22Rv1 (cell line): Measurements from ENCODE around the gene LRRTM4.

Source experiments
- H3K27ac ChIP-seq: fragments of 450-650 bp; 2 replicates; pipeline ENCODE4 v1.5.1; 2017
- CTCF ChIP-seq: fragments of 450-650 bp; IDR thresholded peaks from 2 replicates; pipeline ENCODE4 v1.5.1; 2017; ENCODE audit warnings: mild to moderate bottlenecking
- ZFX ChIP-seq: fragments of 450-650 bp; IDR thresholded peaks from 2 replicates; pipeline ENCODE4 v1.6.1; 2017; ENCODE audit warnings: antibody characterized with exemption, borderline replicate concordance

LRRTM4 gene

DNA sequence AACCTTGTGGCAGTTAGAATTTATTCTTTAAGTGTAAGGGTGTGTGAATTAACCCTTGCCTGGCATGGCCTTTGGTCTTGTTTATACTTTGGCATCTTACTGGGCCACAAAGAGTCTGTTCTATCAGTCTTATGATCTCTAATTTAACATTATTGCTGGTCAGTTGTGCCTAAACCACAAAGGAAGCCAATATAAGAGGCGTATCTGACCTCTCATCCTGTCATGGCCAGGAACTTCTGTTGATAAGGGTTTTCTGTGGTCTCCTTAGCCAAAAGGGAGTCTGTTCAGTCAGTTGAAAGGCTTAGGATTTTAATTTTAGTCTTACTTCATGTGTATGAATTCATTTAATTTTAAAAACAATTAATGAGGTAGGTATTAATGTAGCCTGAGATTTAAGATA is 127.2 kb downstream of the LRRTM4 start:
- TF ChIP-seq ZFX = no peak
- no peak for TF ChIP-seq CTCF
- H3K27ac ChIP-seq = no peak overlapping the region

GRCh38 chr2:77391119-77391518 is 131.1 kb downstream of the LRRTM4 start:
- TF ChIP-seq ZFX (no peak), CTCF (no peak)
- H3K27ac ChIP-seq = no peak overlapping the region

- H3K27ac ChIP-seq = no peak overlapping the region
- TF ChIP-seq CTCF (no peak), ZFX (no peak)
Observed at GRCh38 chr2:77387324-77387723, 134.9 kb downstream of the LRRTM4 start.

- TF ChIP-seq CTCF = no peak
- TF ChIP-seq ZFX = no peak
- H3K27ac ChIP-seq = no peak overlapping the region
Observed at GRCh38 chr2:77372636-77373035, 149.5 kb downstream of the LRRTM4 start.

DNA sequence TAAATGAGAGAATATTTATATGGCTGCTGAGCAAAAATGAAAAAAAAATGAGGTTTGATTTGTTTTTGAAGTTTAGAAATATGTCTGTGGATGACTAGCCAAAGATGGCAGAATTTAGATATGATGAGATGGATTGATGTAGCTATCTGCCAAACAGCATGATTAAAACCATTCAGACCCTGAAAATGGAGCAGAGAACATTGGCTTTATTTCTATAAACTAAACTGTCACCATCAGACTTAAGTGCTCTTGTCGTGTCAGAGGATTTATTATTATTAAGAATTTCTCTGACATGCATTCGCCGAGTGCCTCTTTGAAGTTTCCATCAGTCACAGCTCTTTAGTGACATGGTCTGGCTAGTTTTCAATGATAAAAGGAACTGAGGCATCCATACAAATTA is 151.7 kb downstream of the LRRTM4 start:
- no peak overlapping the region for H3K27ac ChIP-seq
- TF ChIP-seq ZFX = no peak
- TF ChIP-seq CTCF = no peak

GRCh38 chr2:77363277-77363676 is 158.9 kb downstream of the LRRTM4 start:
- TF ChIP-seq ZFX (no peak), CTCF (no peak)
- H3K27ac ChIP-seq = no peak overlapping the region

- TF ChIP-seq ZFX (no peak), CTCF (no peak)
- no peak overlapping the region for H3K27ac ChIP-seq
Observed at GRCh38 chr2:77348821-77349220, 173.4 kb downstream of the LRRTM4 start.
